Renal pelvis (tissue), 4 donors: ENCODE results near the gene CEACAM16. TPM values are rescaled to one million over a fixed set of nuclear protein-coding genes. Genes with fewer than 3 reads are reported as not detected.

ENCODE experiments used
- DNase-seq: peaks from one replicate; pipeline ENCODE4 v3.0.0-alpha.2; 2013
- polyA plus RNA-seq, 3 donors: library from polyadenylated mRNA; unstranded; fragments of 120-200 nt; gene quantifications; one replicate each; pipeline ENCODE4 v1.2.1, GENCODE V29; 2013; ENCODE audit not compliant: insufficient read length in 3 of 3

CEACAM16 gene
- polyA plus RNA-seq, 3 donors: not detected

GRCh38 chr19:44723952-44724319 is 25.0 kb downstream of the CEACAM16 start:
- DNase-seq: no peak

- no peak for DNase-seq
Measured at GRCh38 chr19:44725251-44725650, 26.3 kb downstream of the CEACAM16 start.

DNA sequence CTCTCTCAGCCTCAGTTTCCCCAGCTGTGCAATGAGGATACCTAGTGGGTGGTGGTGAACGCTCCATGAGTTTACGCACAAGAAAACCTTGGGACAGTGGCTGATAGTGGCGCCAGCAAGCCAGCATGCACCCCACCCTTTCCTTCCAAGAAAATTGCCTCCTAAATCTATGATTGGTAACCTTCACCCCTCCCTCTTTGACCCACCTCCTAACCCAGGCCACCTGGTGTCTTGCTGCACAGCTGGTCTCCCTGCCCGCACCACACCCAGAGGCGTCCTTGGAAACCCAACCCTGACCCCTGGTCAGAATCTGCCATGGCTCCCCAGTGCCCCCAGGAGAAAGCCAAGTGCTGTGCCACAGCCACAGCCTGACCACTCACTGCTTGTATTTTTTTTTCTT is 26.7 kb downstream of the CEACAM16 start:
- no peak for DNase-seq

DNA sequence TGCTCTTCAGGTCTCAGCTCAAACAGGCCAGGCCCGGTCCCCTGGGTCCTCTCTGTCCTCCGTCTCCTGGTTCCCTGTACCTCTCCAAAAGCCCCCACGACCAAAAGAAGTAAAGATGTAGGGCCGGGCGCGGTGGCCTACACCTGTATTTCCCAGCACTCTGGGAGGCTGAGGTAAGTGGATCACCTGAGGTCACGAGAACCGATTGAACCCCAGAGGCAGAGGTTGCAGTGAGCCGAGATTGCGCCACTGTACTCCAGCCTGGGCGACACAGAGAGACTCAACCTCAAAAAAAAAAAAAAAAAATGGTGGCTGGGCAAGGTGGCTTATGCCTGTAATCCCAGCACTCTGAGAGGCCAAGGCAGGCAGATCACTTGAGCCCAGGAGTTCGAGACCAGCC is 27.5 kb downstream of the CEACAM16 start:
- DNase-seq: no peak

DNA sequence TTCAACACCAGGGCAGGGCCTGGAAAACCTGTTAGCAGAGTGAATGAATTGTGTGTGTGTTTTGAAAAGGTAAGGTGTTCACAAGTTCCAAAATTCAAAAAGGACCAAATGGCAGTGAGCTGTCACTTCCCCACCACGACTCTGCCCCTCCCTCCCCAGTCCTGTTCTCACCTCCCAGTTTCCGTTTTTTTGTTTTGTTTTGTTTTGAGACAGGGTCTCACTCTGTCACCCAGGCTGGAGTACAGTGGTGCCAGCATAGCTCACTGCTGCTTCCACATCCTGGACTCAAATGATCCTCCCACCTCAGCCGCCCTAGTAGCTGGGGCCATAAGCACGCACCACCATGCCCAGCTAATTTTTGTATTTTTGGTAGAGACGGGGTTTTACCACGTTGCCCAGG is 29.2 kb downstream of the CEACAM16 start:
- no peak for DNase-seq

DNA sequence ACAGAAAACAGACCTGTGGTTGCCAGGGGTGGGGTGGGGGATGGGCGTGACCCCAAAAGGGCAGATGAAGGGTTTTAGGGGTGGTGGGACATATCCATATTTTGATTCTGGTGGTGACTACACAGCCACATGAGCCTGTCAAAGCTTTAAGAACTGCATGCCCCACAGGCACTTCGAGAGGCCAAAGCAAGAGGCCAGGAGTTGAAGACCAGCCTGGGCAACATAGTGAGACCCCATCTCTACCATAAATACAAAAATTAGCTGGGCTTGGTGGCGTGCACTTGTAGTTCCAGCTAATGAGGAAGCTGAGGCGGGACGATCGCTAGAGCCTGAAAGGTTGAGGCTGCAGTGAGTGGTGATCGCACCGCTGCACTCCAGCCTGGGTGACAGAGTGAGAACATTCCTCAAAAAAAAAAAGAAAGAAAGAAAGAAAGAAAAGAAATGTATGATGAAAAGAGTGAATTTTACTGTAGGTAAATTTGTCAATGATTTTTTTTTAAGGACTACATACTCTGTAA is 30.6 kb downstream of the CEACAM16 start:
- no peak for DNase-seq

GRCh38 chr19:44731081-44731480 is 32.1 kb downstream of the CEACAM16 start:
- DNase-seq: no peak

DNA sequence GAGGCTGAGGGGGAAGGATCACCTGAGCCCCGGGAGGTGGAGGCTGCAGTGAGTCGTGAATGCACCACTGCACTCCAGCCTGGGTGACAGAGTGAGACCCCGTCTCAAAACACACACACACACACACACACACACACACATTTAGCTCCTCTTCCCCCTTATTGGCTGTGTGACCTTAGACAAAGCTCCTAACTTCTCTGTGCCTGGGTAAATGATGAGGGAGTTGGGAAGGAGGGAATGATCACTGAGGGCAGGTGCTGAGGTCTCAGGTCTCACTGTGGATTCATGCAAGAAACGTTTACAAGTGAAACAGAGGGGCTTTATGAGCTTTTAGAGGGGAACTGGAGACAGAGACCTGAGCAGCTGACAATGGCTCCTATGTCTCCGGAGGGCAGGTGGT is 32.7 kb downstream of the CEACAM16 start:
- no peak for DNase-seq

DNA sequence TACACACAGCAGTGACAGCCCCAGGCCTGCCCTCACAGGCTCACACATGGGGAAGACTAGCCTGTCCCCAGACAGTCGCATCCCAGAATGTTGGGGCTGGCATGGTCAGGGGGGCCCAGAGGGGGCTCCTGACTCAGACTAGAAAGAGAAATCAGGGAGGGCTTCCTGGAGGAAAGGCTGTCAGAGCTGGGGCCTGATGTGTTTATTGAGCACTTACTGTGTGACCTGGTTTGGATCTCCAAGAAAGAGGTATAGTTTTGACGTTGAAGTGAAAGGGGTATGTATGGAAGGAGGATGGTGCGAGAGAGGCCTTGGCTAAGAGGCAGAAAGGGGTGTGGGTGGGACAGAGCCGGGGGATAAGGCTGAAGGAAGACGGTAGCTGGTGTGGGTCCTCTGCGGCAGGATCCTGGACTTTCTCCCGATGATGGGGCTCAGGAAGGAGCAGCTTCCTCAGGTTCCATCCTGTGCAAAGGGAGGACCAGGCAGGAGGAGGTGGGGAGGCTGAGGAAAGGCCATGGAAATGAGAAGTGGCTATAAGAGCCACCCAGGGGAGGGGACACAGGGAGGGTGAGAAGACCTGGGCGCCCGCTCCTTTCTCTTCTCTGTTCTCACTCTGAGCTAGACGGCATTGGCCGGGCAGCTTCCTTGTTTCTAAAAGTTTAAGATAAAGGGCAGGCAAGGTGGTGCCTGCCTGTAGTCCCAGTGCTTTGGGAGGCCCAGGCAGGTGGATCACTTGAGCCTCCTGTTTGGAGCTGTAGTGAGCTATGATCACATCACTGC is 33.5 kb downstream of the CEACAM16 start:
- DNase-seq: no peak

- no peak for DNase-seq
Measured at GRCh38 chr19:44734357-44734756, 35.4 kb downstream of the CEACAM16 start.

- DNase-seq: no peak
Measured at GRCh38 chr19:44735011-44735410, 36.1 kb downstream of the CEACAM16 start.

DNA sequence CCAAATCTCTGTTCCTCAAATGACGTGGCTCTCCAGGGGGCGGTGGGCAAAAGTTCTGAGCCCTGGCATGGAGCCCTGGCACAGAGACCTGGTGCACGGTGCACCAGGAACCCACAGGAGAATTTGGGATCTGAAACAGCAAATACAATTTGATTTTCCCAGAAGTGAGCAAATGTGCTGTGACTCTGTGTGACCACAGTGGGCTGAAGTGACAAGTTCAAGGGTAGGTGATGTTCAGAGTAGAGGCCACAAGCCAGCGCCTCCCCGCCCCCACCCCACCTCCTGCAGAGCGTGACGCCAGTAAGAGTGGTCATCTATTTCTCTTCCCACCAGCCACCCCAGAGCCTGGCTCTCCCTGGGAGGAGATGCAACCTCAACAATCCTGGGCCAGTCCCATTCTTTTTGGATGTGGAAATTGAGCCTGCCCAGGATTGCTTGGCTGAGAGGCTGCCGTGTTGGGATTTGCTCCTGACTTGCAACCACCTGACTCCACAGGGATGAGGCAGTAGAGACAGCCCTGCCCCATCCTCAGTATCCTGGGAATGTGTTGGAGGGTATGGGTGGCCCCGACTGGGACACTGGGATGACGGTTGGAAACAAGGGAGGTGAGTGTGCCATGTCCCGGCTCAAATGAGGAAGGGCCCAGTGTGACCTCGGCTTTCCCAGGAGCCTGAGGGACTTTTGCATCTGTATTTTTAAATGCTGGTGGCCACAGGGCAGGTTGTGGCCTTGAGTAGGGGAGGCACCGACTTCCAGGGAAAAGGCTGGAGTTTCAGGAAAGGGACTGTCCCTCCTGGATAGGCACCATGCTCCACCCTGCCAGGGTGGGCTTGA is 38.5 kb downstream of the CEACAM16 start:
- no peak for DNase-seq

GRCh38 chr19:44738136-44738535 is 39.2 kb downstream of the CEACAM16 start:
- DNase-seq: no peak

GRCh38 chr19:44738603-44739558 is 39.9 kb downstream of the CEACAM16 start:
- DNase-seq: no peak

DNA sequence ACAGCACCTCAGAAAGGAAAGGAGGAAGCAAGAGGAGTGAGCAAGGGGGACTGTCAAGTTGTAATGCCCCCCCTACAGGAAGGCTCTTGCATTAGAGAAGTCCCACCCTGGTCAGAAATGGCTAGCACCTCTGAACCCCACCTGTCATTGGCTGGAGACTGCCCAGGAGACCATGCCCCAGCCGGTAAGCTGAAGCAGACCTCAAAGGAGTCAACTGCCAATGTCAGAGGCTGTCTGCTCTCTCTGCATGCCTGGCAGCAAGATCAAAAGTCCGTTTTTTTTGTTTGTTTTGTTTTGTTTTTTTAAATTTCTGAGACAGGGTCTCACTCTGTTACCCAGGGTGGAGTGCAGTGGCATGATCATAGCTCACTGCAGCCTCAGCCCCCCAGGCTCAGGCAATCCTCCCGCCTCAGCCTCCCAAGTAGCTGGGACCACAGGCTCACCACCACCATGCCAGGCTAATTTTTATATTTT is 41.4 kb downstream of the CEACAM16 start:
- DNase-seq: no peak

DNA sequence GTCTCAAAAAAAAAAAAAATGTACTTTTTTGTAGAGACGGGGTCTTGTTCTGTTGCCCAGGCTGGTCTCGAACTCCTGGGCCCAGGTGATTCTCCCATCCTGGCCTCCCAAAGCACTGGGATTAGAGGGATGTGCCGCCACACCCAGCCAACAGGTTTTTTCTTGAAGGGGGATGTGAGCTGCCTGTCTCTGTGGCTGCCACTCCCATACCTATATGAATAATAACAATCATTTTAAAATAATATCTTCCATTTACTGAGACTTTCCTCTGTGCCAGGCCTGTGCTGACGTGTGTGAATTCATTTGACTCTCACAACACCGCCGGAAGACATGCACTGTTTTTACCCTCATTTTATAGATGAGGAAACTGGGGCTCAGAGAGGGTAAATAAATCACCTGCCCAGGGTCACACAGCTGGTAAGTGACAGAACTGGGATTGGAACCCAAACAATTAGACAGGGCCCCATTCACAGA is 42.3 kb downstream of the CEACAM16 start:
- no peak for DNase-seq

DNA sequence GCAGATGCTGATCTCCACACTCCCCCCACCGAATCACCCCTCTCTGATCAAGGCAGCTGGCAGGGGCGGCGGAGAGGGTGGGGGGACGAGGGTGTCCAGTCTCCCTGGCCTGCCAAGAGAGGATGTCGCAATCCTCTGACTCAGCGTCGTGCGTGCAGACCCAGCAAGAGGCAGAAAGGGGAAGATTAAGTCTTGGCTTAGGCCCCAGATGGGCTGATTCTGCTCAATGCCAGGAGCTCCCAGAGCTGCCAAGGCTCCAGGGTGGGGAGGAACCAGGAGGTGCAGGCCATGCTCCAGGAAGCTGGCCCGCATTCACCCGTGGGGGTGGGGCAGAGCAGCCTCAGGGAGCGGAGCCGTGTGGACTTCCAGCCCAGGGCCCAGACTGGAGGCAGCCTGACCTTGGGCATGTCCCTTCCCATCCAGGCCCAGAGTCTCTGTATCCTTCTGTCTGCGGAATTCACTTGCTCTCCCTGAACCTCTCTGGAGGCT is 42.9 kb downstream of the CEACAM16 start:
- no peak for DNase-seq

DNA sequence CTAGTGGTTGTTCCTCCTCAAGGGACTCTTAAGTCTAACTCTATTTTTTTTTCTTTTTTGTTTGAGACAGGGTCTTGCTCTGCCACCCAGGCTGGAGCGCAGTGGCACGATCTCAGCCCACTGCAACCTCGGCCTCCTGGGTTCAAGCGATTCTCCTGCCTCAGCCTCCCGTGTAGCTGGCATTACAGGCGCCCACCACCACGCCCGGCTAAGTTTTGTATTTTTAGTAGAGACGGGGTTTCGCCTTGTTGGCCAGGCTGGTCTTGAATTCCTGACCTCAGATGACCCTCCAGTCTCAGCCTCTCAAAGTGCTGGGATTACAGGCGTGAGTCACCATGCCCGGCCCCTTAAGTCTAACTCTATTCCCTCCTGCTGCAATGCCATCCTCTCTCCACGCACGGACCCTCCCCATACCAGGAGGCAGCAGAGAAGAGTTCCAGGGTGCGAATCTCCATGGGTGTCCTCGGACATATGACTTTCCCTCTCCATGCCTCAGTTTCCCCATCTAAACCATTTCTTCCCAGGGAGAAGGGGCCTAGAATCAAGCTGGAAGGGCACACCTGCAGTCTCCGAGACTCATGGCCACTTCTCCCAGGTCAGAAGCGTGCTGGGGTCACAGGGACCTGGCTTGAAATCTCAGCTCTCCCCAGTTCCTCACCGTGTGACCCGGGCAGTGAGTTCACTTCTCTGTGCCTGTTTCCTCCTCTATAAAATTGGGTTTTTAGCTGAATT is 43.5 kb downstream of the CEACAM16 start:
- no peak for DNase-seq

DNA sequence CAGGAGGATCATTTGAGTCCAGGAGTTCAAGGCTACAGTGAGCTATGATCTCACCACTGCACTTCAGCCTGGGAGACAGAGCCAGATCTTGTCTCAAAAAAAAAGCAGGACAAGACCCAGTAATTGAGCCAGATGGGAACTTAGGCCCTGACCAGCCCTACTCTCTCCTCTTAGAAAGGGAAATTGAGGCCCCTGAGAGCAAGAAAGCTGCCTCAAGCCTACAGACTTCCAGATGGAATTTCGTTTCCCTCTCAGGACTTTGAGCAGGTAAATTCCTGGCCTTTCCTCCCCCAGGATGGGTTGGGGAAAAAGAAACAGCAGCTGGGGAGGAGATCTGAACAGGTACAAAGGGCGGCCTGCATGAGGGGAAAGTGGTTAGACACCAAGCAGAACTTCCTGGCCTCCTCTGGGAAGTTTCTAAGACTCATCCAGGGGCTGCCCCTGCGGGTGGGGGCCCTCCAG is 46.0 kb downstream of the CEACAM16 start:
- no peak for DNase-seq

- no peak for DNase-seq
Measured at GRCh38 chr19:44745341-44745831, 46.4 kb downstream of the CEACAM16 start.
